Measurements from ENCODE around the gene PDCD6IP.
"Not testable (repeated sequence)": the region's sequence is repeated elsewhere in the genome, so short reads cannot be mapped to it uniquely, and the experiment has no call there.

PDCD6IP gene

DNA sequence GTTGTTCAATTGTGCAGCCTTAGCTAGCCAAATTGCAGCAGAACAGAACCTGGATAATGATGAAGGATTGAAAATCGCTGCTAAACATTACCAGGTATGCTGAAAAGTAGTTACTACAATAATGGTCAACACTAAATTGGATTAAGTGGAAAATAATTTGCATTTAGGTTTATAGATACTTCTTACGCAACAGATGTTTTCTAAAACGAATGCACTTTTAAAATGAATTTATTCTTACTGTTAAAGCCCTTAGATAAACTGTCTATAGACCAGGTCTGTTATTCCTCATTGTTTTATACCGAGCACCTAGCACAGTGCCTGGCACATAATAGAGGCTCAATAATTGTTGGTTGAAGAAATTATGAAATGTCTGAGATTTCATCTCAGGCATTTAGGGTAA, 23.6 kb downstream of the PDCD6IP start:
- no peak overlapping the region for H3K27ac Mint-ChIP-seq
- peaks cover 41% of the 10 kb centered on the region for H3K36me3 Mint-ChIP-seq (ENCODE audit: low read depth)
- H3K9me3 Mint-ChIP-seq = no peaks in the 10 kb centered on the region
- ATAC-seq (no peak), DNase-seq (no peak)
- H3K27me3 Mint-ChIP-seq = no peaks in the 10 kb centered on the region
- H3K4me1 Mint-ChIP-seq = no peaks in the 10 kb centered on the region
- no peak overlapping the region for H3K4me3 Mint-ChIP-seq

- Mint-ChIP-seq H3K4me1 (no peaks in the 10 kb centered on the region), H3K27me3 (no peaks in the 10 kb centered on the region), H3K27ac (no peak overlapping the region), H3K9me3 (no peaks in the 10 kb centered on the region), H3K36me3 (ENCODE audit: low read depth) (peaks cover 42% of the 10 kb centered on the region), H3K4me3 (no peak overlapping the region)
- DNase-seq (no peak), ATAC-seq (no peak)
Measured at GRCh38 chr3:33823821-33824220, 25.4 kb downstream of the PDCD6IP start.

DNA sequence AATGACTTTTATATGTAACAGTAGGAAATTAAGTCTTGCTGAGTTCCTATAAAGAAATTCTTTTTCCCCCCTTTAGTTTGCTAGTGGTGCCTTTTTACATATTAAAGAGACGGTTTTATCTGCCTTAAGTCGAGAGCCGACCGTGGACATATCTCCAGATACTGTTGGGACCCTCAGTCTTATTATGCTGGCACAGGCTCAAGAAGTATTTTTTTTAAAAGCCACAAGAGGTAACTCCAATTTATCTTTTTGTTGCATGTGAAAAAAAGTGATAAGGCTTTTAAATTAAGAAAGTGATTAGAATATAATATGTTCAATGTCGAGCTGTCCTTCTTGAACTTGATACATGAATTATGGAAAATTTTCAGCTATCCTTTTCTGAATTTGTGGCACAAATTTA, 26.7 kb downstream of the PDCD6IP start:
- Mint-ChIP-seq H3K27me3 (no peaks in the 10 kb centered on the region), H3K36me3 (ENCODE audit: low read depth) (peaks cover 42% of the 10 kb centered on the region), H3K27ac (no peak overlapping the region), H3K4me3 (no peak overlapping the region), H3K4me1 (peaks cover 2% of the 10 kb centered on the region), H3K9me3 (no peaks in the 10 kb centered on the region)
- no peak for ATAC-seq
- no peak for DNase-seq

DNA sequence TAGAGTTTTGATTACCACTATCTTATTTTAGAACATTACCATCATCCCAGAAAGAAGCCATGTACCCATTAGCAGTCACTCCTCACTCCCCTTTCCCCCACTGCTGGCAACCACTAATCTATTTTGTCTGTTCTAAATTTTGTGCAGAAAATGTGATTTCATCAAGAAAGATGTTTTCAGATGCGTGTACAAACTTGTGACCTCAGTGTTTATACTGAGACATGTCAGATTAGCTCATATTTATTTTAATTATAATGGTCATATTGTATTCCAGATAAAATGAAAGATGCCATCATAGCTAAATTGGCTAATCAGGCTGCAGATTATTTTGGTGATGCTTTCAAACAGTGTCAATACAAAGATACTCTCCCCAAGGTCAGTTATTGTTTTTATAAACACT, 27.8 kb downstream of the PDCD6IP start:
- Mint-ChIP-seq H3K27me3 (no peaks in the 10 kb centered on the region), H3K9me3 (no peaks in the 10 kb centered on the region), H3K4me1 (peaks cover 11% of the 10 kb centered on the region), H3K4me3 (no peak overlapping the region), H3K27ac (no peak overlapping the region), H3K36me3 (ENCODE audit: low read depth) (peaks cover 43% of the 10 kb centered on the region)
- no peak for DNase-seq
- ATAC-seq = no peak

DNA sequence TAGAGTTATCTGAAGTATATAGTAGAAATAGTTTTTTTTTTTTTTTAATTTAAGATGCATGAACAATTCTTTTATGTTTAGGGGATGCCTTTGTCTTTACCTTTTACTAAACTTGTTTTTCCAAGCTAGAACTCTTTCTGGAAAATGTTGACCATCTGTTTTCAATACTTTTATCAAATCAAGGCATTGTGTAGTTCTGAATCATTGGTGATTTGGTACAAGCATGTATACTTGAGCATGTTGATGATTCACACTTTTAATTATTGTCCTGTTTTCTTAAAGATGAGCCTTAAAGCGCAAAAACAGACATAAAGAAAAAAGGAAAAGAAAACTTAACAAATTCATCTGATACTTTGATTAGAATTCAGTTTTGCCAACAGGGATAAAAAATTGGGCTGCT, 28.3 kb downstream of the PDCD6IP start:
- H3K27ac Mint-ChIP-seq = no peak overlapping the region
- peaks cover 12% of the 10 kb centered on the region for H3K4me1 Mint-ChIP-seq
- DNase-seq = no peak
- H3K4me3 Mint-ChIP-seq = no peak overlapping the region
- H3K9me3 Mint-ChIP-seq = no peaks in the 10 kb centered on the region
- H3K36me3 Mint-ChIP-seq (ENCODE audit: low read depth) = peaks cover 40% of the 10 kb centered on the region
- no peak for ATAC-seq
- H3K27me3 Mint-ChIP-seq = no peaks in the 10 kb centered on the region

- Mint-ChIP-seq H3K4me1 (peaks cover 23% of the 10 kb centered on the region), H3K27ac (peak overlapping the region; percentile 11), H3K36me3 (ENCODE audit: low read depth) (peaks cover 43% of the 10 kb centered on the region), H3K9me3 (no peaks in the 10 kb centered on the region), H3K27me3 (no peaks in the 10 kb centered on the region), H3K4me3 (no peak overlapping the region)
- DNase-seq (no peak), ATAC-seq (no peak)
Measured at GRCh38 chr3:33829720-33830119, 31.3 kb downstream of the PDCD6IP start.

- no peak overlapping the region for H3K4me3 Mint-ChIP-seq
- H3K4me1 Mint-ChIP-seq = peaks cover 23% of the 10 kb centered on the region
- no peak for ATAC-seq
- peaks cover 2% of the 10 kb centered on the region for H3K9me3 Mint-ChIP-seq
- H3K27me3 Mint-ChIP-seq = no peaks in the 10 kb centered on the region
- no peak for DNase-seq
- no peak overlapping the region for H3K27ac Mint-ChIP-seq
- H3K36me3 Mint-ChIP-seq (ENCODE audit: low read depth) = peaks cover 46% of the 10 kb centered on the region
Measured at GRCh38 chr3:33831053-33831452, 32.6 kb downstream of the PDCD6IP start.

DNA sequence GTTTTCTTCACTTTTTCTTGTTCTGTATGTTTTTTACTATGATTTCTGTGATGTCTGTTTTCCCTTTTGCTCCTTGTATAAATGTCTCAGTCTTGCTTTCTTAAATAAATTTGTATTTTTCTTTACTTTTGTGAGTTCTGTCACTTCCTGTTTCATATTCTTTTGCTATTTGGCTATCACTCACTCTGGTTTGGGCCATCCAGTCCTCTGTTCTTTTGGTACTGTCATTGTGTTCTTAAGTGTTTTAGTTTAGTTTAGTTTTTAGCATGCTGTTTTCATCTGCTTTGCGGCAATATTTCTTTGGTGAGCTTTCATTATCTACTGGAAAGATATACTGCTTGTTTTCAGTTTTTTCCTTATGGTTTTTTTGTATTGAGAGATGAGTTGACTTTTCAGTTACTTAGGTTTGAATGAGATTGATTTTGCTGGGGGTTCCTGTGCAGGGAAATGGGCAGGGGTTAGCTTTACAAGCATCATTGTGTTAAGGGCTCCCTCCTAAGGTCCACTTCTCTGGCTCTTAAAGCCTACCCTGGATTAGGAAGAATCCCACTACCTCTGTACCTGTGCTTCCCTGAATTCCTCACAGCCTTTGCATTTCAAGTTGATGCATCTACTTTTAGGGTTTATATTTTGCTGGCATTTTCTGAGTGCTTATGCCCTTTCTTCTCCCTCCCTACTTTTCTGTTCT, 35.1 kb downstream of the PDCD6IP start:
- Mint-ChIP-seq H3K36me3 (ENCODE audit: low read depth) (peaks cover 56% of the 10 kb centered on the region), H3K4me3 (no peak overlapping the region), H3K27ac (peak overlapping the region; percentile 36), H3K9me3 (peaks cover 4% of the 10 kb centered on the region), H3K27me3 (no peaks in the 10 kb centered on the region), H3K4me1 (peaks cover 23% of the 10 kb centered on the region)
- ATAC-seq (no peak), DNase-seq (no peak)

DNA sequence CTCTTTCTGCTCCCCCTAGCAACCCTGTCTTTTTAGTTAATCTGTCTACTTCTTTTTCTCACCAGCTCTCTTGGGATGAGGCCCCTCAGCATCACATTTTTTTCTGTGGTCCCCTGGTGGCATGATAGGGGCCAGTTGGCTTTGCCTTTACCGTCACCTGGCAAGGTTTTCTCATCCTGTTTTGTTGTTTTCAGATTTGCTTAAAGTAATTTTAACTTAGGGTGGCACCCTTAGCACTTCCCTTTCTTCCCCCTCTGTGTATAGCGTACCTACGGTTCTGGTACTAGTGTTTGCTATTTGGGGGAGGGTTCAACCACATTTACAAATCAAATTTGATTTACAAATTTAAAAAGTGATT, 35.6 kb downstream of the PDCD6IP start:
- no peak for ATAC-seq
- Mint-ChIP-seq H3K4me1 (peaks cover 23% of the 10 kb centered on the region), H3K9me3 (peaks cover 4% of the 10 kb centered on the region), H3K27me3 (no peaks in the 10 kb centered on the region), H3K27ac (no peak overlapping the region), H3K36me3 (ENCODE audit: low read depth) (peaks cover 57% of the 10 kb centered on the region), H3K4me3 (no peak overlapping the region)
- DNase-seq = no peak

DNA sequence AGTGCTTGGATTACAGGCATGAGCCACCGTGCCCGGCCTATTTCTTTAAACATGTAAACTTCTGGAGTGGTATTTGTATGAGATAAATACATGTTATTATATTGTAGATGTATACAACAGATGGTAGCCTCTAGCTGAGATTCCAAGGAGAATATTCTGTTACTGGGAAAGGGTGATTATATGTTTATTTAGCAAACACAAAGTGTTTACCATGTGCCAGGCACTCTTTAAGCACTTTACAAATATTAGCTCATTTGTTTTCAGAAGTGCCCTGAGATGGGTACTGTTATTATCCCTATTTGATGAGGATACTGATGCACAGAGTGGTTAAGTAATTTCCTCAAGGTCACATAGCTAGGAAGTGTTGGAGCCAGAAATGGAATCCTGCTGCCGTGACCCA, 38.8 kb downstream of the PDCD6IP start:
- peaks cover 55% of the 10 kb centered on the region for H3K36me3 Mint-ChIP-seq (ENCODE audit: low read depth)

GRCh38 chr3:33839283-33839682, 40.9 kb downstream of the PDCD6IP start:
- H3K9me3 Mint-ChIP-seq = peaks cover 4% of the 10 kb centered on the region
- no peak for DNase-seq
- peaks cover 2% of the 10 kb centered on the region for H3K4me1 Mint-ChIP-seq
- no peak overlapping the region for H3K4me3 Mint-ChIP-seq
- peaks cover 46% of the 10 kb centered on the region for H3K36me3 Mint-ChIP-seq (ENCODE audit: low read depth)
- H3K27me3 Mint-ChIP-seq = no peaks in the 10 kb centered on the region
- ATAC-seq = no peak
- H3K27ac Mint-ChIP-seq = no peak overlapping the region

More for the DNA sequence above, 38.8 kb downstream of the PDCD6IP start:
- H3K4me3 Mint-ChIP-seq, H3K27ac Mint-ChIP-seq, DNase-seq, H3K27me3 Mint-ChIP-seq, ATAC-seq, H3K9me3 Mint-ChIP-seq: not testable (repeated sequence)
- H3K4me1 Mint-ChIP-seq = peaks cover 11% of the 10 kb centered on the region

GRCh38 chr3:33840179-33840578, 41.7 kb downstream of the PDCD6IP start:
- Mint-ChIP-seq H3K9me3 (peaks cover 4% of the 10 kb centered on the region), H3K27me3 (no peaks in the 10 kb centered on the region), H3K4me3 (no peak overlapping the region), H3K36me3 (ENCODE audit: low read depth) (peaks cover 50% of the 10 kb centered on the region), H3K27ac (no peak overlapping the region), H3K4me1 (peaks cover under 1% of the 10 kb centered on the region)
- no peak for ATAC-seq
- no peak for DNase-seq

DNA sequence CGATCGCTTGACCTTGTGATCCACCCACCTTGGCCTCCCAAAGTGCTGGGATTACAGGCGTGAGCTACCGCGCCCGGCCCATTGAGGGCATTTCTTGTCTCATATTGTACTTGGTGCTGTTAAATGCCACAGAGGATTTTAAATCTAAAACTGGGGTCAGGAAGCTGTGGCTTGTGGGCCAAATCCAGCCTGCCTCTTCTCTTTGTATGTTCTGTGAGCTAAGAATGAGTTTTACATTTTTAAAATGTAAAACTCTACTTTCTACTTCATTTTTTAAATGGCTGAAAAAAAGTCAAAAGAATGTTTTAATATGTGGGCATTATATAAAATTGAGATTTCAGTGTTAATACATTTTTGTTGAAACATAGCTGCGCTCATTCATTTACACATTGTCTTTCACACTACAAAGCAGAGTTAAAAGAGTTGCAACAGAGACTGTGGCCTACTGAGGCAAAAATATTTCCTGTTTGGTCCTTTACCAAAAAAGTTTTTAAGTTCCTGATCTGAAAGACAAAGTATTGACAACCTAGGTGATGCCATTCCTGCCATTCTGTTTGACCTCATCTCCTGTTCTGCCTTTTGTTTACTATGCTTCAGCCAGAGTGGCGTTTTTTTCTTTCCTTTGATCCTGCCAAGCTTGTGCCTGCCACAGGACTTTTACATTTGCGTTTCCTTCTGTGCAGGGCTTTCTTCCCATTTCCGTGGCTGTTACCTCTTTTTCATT, 50.4 kb downstream of the PDCD6IP start:
- peaks cover 59% of the 10 kb centered on the region for H3K4me1 Mint-ChIP-seq
- peak overlapping the region; percentile 49 for H3K27ac Mint-ChIP-seq
- H3K9me3 Mint-ChIP-seq = no peaks in the 10 kb centered on the region
- DNase-seq = peak; percentile 9
- peaks cover 45% of the 10 kb centered on the region for H3K36me3 Mint-ChIP-seq (ENCODE audit: low read depth)
- no peak overlapping the region for H3K4me3 Mint-ChIP-seq
- peak; percentile 41 for ATAC-seq
- H3K27me3 Mint-ChIP-seq = no peaks in the 10 kb centered on the region

DNA sequence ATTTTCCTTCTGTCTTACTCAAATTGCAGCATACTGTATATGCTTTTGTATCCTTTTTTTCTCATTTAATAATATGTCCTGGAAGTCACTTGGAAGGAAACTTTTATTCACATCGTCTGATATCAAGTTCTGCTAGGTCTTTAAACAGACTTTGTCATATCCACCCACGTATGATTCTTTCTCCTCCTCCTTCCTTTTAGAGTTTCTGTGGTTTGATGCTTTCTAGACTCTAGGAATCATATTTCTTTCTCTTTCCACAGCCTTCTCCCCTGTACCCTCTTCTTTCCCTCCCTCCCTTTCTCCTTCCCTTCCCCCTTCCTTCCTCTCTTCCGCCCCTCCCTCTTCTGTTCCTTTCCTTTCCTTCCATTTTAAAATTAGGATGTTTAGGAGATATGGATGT, 52.2 kb downstream of the PDCD6IP start:
- peak overlapping the region; percentile 44 for H3K27ac Mint-ChIP-seq
- H3K27me3 Mint-ChIP-seq, H3K9me3 Mint-ChIP-seq, DNase-seq, H3K4me3 Mint-ChIP-seq: not testable (repeated sequence)
- H3K4me1 Mint-ChIP-seq = peaks cover 74% of the 10 kb centered on the region
- ATAC-seq = peak; percentile 42
- peaks cover 48% of the 10 kb centered on the region for H3K36me3 Mint-ChIP-seq (ENCODE audit: low read depth)

DNA sequence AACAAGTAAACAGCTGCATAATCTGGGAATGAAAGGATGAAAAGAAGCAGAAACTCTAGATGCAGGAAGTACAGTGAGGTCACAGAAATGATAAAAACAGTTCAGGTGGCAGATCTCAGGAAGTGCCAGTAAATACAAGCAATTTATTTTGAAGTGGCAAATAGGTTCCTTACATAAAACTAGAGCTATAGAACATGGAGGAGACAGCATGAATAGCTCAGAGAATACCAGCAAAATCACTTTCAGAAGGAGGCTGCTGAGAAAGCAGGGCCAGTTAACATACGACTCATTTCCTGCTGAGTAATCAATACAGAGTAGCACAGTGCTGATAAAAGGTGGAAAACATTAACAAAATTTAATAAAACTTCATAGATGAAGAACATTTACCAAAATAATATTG, 57.0 kb downstream of the PDCD6IP start:
- H3K27me3 Mint-ChIP-seq = not testable (repeated sequence)
- ATAC-seq = peak; percentile 93

More for the DNA sequence above, 57.0 kb downstream of the PDCD6IP start:
- H3K27ac Mint-ChIP-seq = peak overlapping the region; percentile 55
- DNase-seq, H3K9me3 Mint-ChIP-seq, H3K4me3 Mint-ChIP-seq: not testable (repeated sequence)
- peaks cover 52% of the 10 kb centered on the region for H3K36me3 Mint-ChIP-seq (ENCODE audit: low read depth)
- peaks cover 37% of the 10 kb centered on the region for H3K4me1 Mint-ChIP-seq

Data from activated naive CD8-positive, alpha-beta T cell treated with anti-CD3 and anti-CD28 coated beads, Interleukin-2, amount 50 U/mL, for 24 hours (primary cell).